HG03095 (cell line): Measurements from ENCODE around the gene PARS2.

ENCODE experiments used
- ATAC-seq: cut with Tn5 transposase; IDR thresholded peaks from one replicate; pipeline ENCODE4 v1.9.1; 2021; ENCODE audit warnings: moderate library complexity; ENCODE audit not compliant: unreplicated experiment

PARS2 gene

GRCh38 chr1:54764133-54764921 lies at the start of gene PARS2:
PARS2 (minus strand) TSS chr1:54764523; CDS start chr1:54759161, 5,362 bp downstream.
- peak; percentile 96 for ATAC-seq

GRCh38 chr1:54814126-54814498 lies 49.8 kb upstream of the PARS2 start:
- ATAC-seq: no peak

GRCh38 chr1:54813485-54814125 lies 49.3 kb upstream of the PARS2 start:
- ATAC-seq: no peak

- ATAC-seq: no peak
Measured at GRCh38 chr1:54812801-54813484, 48.6 kb upstream of the PARS2 start.

GRCh38 chr1:54811739-54812655 lies 47.7 kb upstream of the PARS2 start:
- no peak for ATAC-seq

GRCh38 chr1:54811066-54811465 lies 46.7 kb upstream of the PARS2 start:
- ATAC-seq: no peak

- ATAC-seq: no peak
Measured at GRCh38 chr1:54810153-54810942, 46.0 kb upstream of the PARS2 start.

GRCh38 chr1:54809496-54810074 lies 45.3 kb upstream of the PARS2 start:
- no peak for ATAC-seq

- no peak for ATAC-seq
Measured at GRCh38 chr1:54808443-54809207, 44.3 kb upstream of the PARS2 start.

GRCh38 chr1:54807756-54808155 lies 43.4 kb upstream of the PARS2 start:
- no peak for ATAC-seq

GRCh38 chr1:54806931-54807611 lies 42.7 kb upstream of the PARS2 start:
- no peak for ATAC-seq

GRCh38 chr1:54805981-54806381 lies 41.7 kb upstream of the PARS2 start:
- ATAC-seq: no peak

- no peak for ATAC-seq
Measured at GRCh38 chr1:54805466-54805865, 41.1 kb upstream of the PARS2 start.

GRCh38 chr1:54804471-54805132 lies 40.3 kb upstream of the PARS2 start:
- ATAC-seq: no peak

GRCh38 chr1:54803761-54804470 lies 39.6 kb upstream of the PARS2 start:
- ATAC-seq: no peak

- peak; percentile 78 for ATAC-seq
Measured at GRCh38 chr1:54800899-54801759, 36.8 kb upstream of the PARS2 start, which contains the start of gene TTC22. TTC22 (minus strand) TSS chr1:54801323; CDS start chr1:54801163, 160 bp downstream.
